Suppressor macrophage (primary cell): Measurements from ENCODE around the gene SEMA3A.
A peak's percentile ranks its signal among the peaks of the same experiment; 100 is the strongest.

Experiments used
- DNase-seq, 4 experiments: peaks; one replicate each; pipeline ENCODE4 v3.0.0-alpha.2; 2020 to 2022

SEMA3A gene

DNA sequence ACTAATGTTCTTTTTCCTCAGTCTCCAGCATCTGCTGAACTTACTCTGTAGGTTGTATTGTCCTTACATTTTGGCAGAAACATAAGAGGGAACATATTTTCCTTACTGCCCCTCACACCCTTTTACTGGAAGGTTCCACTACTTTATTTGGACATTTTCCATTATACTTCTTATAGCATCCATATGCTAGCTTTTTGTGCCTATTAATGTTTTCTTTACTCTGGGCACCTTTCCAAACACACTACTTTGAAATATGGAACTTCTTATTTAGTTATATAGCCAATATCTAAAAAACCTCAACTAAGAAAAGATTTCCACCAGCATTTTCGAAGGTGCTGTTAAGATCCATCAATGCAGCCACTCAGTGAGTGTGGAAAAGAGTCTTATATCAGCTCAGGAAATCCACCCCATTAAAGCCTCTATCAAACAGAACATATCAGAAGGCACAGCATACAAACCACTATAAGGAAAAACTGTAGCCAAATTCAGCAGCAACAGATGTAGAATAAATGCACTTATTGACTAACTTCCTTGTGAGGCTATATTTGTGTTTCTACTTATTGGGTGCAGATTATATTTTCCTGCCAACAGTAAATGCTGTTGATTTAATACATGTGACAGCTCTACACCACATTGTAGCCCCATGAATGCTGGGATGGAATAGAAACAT lies 273.2 kb downstream of the SEMA3A start:
- no peak for DNase-seq

DNA sequence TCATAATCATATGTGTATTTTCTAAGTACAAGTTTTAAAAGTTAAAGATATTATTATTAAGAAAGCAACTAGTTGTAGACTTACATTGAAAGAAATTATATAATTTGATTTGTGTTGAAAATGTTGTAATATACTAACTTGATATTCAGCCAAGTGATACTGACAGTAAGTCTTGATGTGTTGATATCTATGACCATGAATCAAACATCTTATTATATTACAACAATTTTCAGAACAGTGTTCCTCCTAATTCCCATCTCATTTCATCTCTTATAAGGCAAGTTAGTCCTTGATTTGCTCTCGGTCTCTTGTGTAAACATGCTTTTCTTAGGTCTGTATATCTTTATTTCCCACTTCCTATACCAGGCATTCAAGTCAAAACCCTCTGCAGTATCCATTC lies 276.4 kb downstream of the SEMA3A start:
- DNase-seq = no peak

DNA sequence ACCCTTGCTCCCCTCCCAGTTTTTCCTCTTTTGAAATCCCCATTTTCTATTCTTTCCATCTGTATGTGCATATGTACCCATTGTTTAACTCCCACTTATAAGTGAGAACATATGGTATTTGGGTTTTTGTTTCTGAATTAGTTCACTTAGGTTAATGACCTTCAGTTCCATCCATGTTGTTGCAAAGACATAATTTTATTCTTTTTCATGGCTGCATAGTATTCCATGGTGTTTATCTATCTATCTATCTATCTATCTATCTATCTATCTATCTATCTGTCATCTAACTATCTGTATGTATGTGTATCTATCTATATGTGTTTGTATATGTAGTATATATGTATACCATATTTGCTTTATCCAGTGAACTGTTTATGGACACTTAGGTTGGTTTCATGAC lies 281.4 kb downstream of the SEMA3A start:
- no peak for DNase-seq

DNA sequence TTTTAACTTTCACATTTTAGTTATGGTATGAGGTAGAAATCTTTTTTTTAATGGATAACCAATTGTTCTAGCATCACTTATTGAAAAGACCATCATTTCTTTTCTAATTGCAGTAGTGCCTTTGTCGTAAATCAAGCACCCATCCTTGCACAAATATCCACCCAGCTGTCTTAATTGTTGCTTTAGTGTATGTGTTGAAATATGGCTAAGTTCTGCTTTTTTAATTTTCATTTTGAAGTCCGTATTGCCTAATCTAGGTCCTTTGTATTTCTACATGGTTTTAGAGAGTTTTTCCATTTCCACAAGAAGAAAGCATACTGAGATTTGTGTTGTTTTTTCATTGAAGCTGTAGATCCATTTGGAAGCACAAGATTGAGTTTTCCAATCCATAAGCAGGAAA lies 286.1 kb downstream of the SEMA3A start:
- DNase-seq = peak; percentile 6 to 76 (median 50)
